Smooth muscle cell (in vitro differentiated cells): Measurements from ENCODE around the gene MEGF6. TPM values are rescaled to one million over a fixed set of nuclear protein-coding genes. Genes with fewer than 3 reads are reported as not detected.

ENCODE experiments used
- DNase-seq: peaks from one replicate; lab custom pipeline; 2025; ENCODE audit not compliant: unreplicated experiment; lab: John Stamatoyannopoulos, UW
- H2AFZ ChIP-seq: fragments of 200-600 bp; sonication (generic); 2 replicates; pipeline ENCODE4 v1.6.0; 2016; ENCODE audit warnings: antibody characterized with exemption, low read depth, mild to moderate bottlenecking
- H3F3A ChIP-seq: fragments of 200-600 bp; sonication (generic); 2 replicates; pipeline ENCODE4 v1.6.0; 2017; ENCODE audit warnings: antibody characterized with exemption, low read depth
- H3K27ac ChIP-seq: fragments of 200-600 bp; sonication (generic); 2 replicates; pipeline ENCODE4 v1.5.1; 2016; ENCODE audit warnings: low read depth, mild to moderate bottlenecking
- H3K27me3 ChIP-seq: fragments of 200-600 bp; sonication (generic); 2 replicates; pipeline ENCODE4 v1.6.1; 2016; ENCODE audit warnings: low read depth, mild to moderate bottlenecking
- H3K36me3 ChIP-seq: fragments of 200-600 bp; sonication (generic); 2 replicates; pipeline ENCODE4 v1.5.1; 2016; ENCODE audit warnings: low read depth
- H3K4me1 ChIP-seq: fragments of 200-600 bp; sonication (generic); 2 replicates; pipeline ENCODE4 v1.5.1; 2016; ENCODE audit warnings: low read depth
- H3K4me2 ChIP-seq: fragments of 200-600 bp; sonication (generic); 2 replicates; pipeline ENCODE4 v1.6.0; 2016; ENCODE audit warnings: mild to moderate bottlenecking
- H3K4me3 ChIP-seq: fragments of 200-600 bp; sonication (generic); 2 replicates; pipeline ENCODE4 v1.5.1; 2016; ENCODE audit warnings: mild to moderate bottlenecking
- H3K79me2 ChIP-seq: fragments of 200-600 bp; sonication (generic); 2 replicates; pipeline ENCODE4 v1.6.0; 2016; ENCODE audit warnings: low read depth, mild to moderate bottlenecking
- H3K9ac ChIP-seq: fragments of 200-600 bp; sonication (generic); 2 replicates; pipeline ENCODE4 v1.6.0; 2016; ENCODE audit warnings: low read depth
- H3K9me3 ChIP-seq: fragments of 200-600 bp; sonication (generic); replicated peaks from 2 replicates; pipeline ENCODE4 v1.5.1; 2016; ENCODE audit warnings: low read depth
- H4K20me1 ChIP-seq: fragments of 200-600 bp; sonication (generic); 2 replicates; pipeline ENCODE4 v1.6.0; 2016; ENCODE audit warnings: low read depth
- WGBS: methylation state at CpG from one replicate; pipeline ENCODE4 v1.1.7; 2016; ENCODE audit warnings: low lambda C conversion rate; 5-methylcytosine and 5-hydroxymethylcytosine counted together
- polyA plus RNA-seq: library from polyadenylated mRNA; unstranded; fragments of >200 nt; fragmentation: Nextera tagmentation; extraction: Ambion mirVana; gene quantifications from 2 replicates; pipeline ENCODE4 v1.2.1, GENCODE V29; 2016
- total RNA-seq: library from RNA; depleted of rRNA; stranded (reverse); fragments of >200 nt; gene quantifications from 2 replicates; pipeline ENCODE4 v1.2.3, GENCODE V29; 2014
- TF ChIP-seq, protein P1 (sequence below): fragments of 200-600 bp; sonication (generic); IDR thresholded peaks from 2 replicates; pipeline ENCODE4 v1.5.1; 2017; ENCODE audit warnings: borderline replicate concordance, mild to moderate bottlenecking, antibody characterized with exemption; ENCODE audit not compliant: insufficient read depth, poor library complexity, severe bottlenecking

MEGF6 gene
- total and polyA plus RNA-seq, 2 experiments from 2014 or later, result 6.5 to 12.8 TPM

DNA sequence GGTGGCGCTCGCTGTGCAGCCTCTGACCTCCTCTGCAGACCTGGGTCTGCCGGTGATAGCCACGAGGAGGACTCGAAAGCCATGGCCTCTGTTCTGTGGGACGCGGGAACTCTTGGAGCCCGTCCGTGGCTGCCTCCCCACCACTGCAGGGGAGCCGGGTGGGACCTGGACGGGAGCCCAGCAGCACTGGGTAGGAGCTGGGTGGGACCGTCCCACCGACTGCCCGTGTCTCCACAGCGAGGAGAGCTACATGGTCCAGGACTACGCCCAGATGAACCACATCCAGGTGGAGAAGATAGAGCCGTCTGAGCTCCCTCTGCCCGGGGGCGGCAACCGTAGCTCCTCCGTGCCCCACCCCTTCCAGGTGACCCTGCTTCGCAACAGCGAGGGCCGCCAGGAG lies 133.1 kb downstream of the MEGF6 start:
- Histone ChIP-seq H2AFZ (no peak overlapping the region), H4K20me1 (no peaks in the 10 kb centered on the region), H3K27me3 (no peaks in the 10 kb centered on the region), H3K79me2 (no peaks in the 10 kb centered on the region), H3K4me3 (no peak overlapping the region), H3K36me3 (no peaks in the 10 kb centered on the region), H3K27ac (no peak overlapping the region), H3K4me1 (no peaks in the 10 kb centered on the region), H3F3A (no peaks in the 10 kb centered on the region), H3K9ac (no peak overlapping the region), H3K4me2 (no peak overlapping the region), H3K9me3 (no peaks in the 10 kb centered on the region)
- no peak for DNase-seq
- TF ChIP-seq, protein P1, sequence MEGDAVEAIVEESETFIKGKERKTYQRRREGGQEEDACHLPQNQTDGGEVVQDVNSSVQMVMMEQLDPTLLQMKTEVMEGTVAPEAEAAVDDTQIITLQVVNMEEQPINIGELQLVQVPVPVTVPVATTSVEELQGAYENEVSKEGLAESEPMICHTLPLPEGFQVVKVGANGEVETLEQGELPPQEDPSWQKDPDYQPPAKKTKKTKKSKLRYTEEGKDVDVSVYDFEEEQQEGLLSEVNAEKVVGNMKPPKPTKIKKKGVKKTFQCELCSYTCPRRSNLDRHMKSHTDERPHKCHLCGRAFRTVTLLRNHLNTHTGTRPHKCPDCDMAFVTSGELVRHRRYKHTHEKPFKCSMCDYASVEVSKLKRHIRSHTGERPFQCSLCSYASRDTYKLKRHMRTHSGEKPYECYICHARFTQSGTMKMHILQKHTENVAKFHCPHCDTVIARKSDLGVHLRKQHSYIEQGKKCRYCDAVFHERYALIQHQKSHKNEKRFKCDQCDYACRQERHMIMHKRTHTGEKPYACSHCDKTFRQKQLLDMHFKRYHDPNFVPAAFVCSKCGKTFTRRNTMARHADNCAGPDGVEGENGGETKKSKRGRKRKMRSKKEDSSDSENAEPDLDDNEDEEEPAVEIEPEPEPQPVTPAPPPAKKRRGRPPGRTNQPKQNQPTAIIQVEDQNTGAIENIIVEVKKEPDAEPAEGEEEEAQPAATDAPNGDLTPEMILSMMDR, result no peak
- 91% methylated on average over 22 of the region's 24 CpGs for WGBS

DNA sequence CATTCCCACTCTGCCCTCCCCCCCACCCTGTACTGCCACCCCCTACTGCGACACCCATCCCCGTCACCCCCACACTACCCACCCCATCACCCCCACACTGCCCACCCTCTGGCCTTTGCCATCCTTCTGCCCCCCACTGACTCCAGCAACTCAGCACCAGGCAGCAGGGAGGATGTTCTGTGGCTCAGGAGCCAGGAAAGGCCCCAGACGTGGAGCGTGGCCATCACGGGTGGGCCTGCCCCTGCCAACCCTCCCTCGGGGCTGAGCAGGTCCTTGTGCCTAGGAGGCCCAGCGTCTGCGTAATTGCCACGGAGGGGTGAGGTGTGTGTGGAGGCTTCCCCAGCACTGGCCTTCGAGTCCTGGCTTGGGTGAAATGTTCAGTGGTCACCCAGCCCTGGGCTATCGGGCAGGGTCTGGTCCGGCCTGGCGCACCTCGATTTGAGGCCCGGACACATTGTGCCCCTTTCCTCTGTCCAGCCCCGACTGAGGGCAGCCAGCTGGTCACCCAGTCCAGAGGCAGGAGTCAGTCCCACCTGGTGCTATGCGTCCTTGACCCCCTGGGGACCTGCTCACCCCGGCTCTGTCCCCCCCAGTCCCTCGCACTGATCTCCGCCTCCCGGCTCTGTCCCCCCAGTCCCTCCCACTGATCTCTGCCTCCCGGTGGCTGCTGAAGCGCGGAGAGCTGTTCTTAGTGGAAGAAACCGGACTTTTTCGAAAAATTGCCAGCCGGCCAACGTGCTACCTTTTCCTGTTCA lies 133.9 kb downstream of the MEGF6 start:
- peaks cover under 1% of the 10 kb centered on the region for H3F3A ChIP-seq
- no peak overlapping the region for H3K27ac ChIP-seq
- no peaks in the 10 kb centered on the region for H4K20me1 ChIP-seq
- no peaks in the 10 kb centered on the region for H3K4me1 ChIP-seq
- H3K27me3 ChIP-seq, result no peaks in the 10 kb centered on the region
- no peaks in the 10 kb centered on the region for H3K79me2 ChIP-seq
- no peaks in the 10 kb centered on the region for H3K9me3 ChIP-seq
- H2AFZ ChIP-seq, result no peak overlapping the region
- TF ChIP-seq, protein P1, result no peak
- H3K4me2 ChIP-seq, result no peak overlapping the region
- no peak for DNase-seq
- no peak overlapping the region for H3K4me3 ChIP-seq
- no peak overlapping the region for H3K9ac ChIP-seq
- no peaks in the 10 kb centered on the region for H3K36me3 ChIP-seq
- WGBS, result 83% methylated on average over 23 of the region's 28 CpGs

DNA sequence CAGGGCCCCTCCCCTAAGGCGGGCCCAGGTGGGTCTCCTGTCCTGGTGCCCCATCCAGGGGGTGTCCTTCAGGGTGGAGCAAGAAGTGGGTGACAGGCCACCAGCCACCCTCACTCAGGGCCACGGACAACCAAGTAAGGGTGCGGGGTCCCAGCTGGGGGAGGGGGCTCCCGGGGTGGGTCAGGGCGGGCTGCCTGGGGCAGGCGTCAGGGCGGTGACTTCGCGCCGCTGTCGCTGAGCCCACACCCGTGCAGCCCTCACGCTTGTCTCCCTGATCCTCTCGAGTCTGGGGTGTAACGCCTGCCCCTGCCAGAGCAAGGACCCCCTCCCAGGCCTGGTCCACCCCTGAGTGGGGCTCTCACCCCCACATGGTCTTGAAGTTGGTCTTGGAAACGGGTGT lies 134.6 kb downstream of the MEGF6 start:
- TF ChIP-seq, protein P1, result no peak
- Histone ChIP-seq H3F3A (peaks cover 8% of the 10 kb centered on the region), H2AFZ (no peak overlapping the region), H3K4me2 (no peak overlapping the region), H3K36me3 (no peaks in the 10 kb centered on the region), H3K4me3 (no peak overlapping the region), H3K4me1 (peaks cover 7% of the 10 kb centered on the region), H3K27ac (no peak overlapping the region), H3K9me3 (no peaks in the 10 kb centered on the region), H3K27me3 (no peaks in the 10 kb centered on the region), H4K20me1 (no peaks in the 10 kb centered on the region), H3K79me2 (no peaks in the 10 kb centered on the region), H3K9ac (no peak overlapping the region)
- no peak for DNase-seq
- 97% methylated on average over 6 of the region's 16 CpGs for WGBS

DNA sequence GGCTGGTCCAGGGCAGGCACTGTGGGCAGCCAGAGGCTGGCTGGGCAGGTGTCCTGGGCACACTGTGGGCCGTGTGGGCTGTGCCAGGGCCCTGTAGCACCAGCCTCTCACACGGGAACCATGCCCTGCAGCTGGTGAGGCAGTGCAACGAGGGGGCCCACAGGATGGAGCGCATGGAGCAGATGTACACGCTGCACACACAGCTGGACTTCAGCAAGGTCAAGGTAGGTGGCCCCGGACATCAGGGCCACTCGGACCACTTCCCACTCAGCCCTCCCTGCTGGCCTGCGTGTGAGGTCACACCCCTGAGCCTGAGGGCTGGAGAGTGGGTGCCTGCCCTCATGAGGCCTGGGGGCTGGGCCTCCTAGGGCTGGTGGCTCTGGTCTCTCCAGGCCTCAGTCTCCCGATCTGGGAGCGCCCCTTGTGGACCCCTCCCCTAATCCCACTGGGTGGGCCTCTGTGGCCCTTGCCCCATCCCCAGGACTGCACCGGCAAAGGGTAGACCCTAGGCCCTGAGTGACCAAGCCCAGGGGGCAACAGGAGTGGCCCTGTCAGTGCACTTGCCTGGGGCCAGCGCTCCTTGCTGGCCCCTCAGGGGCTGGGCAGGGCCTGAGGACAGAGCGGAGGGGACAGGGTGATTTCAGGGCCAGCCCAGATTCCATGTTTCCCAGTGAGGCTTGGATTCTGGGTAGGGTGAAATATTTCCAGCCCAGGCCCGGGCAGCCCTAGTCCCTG lies 135.3 kb downstream of the MEGF6 start:
- no peak for DNase-seq
- TF ChIP-seq, protein P1, result no peak
- Histone ChIP-seq H4K20me1 (no peaks in the 10 kb centered on the region), H3K4me3 (no peak overlapping the region), H3K9ac (no peak overlapping the region), H2AFZ (no peak overlapping the region), H3K27me3 (no peaks in the 10 kb centered on the region), H3K9me3 (no peaks in the 10 kb centered on the region), H3K4me2 (no peak overlapping the region), H3K27ac (no peak overlapping the region), H3K79me2 (no peaks in the 10 kb centered on the region), H3F3A (peaks cover 10% of the 10 kb centered on the region), H3K36me3 (no peaks in the 10 kb centered on the region), H3K4me1 (peaks cover 13% of the 10 kb centered on the region)
- WGBS, result 98% methylated on average over 8 of the region's 14 CpGs
